Measurements from ENCODE around the gene PHF21A.

DNA sequence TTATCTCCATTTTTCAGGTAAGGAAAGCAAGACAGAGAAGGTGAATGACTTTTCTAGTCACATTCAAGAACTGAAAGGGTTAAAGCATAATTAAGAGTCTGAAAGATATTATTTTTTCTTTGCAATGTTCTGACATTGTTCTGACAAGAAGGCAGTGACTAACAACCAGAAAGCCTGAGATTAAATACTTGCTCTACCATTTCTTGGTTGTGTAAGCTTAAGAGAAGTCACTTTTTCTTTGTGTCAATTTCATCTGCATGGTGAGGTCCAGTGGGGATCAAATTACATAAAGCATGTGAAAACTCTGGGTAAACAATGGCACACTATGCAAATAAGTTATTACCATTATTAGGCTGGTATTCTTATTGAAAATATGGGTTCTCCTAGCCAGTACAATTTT lies 73.7 kb downstream of the PHF21A start:
- TF ChIP-seq CTCF (IDR thresholded peaks at IDR 0.05) (no peak), POLR2A (IDR thresholded peaks at IDR 0.05) (no peak)

Data from right lobe of liver (tissue), 4 donors.